ENCODE data around the gene CIB4. TPM values are rescaled to one million over a fixed set of nuclear protein-coding genes. Genes with fewer than 3 reads are reported as not detected.

The CIB4 gene
- total RNA-seq, 1 experiment from 2014 or later: not detected

DNA sequence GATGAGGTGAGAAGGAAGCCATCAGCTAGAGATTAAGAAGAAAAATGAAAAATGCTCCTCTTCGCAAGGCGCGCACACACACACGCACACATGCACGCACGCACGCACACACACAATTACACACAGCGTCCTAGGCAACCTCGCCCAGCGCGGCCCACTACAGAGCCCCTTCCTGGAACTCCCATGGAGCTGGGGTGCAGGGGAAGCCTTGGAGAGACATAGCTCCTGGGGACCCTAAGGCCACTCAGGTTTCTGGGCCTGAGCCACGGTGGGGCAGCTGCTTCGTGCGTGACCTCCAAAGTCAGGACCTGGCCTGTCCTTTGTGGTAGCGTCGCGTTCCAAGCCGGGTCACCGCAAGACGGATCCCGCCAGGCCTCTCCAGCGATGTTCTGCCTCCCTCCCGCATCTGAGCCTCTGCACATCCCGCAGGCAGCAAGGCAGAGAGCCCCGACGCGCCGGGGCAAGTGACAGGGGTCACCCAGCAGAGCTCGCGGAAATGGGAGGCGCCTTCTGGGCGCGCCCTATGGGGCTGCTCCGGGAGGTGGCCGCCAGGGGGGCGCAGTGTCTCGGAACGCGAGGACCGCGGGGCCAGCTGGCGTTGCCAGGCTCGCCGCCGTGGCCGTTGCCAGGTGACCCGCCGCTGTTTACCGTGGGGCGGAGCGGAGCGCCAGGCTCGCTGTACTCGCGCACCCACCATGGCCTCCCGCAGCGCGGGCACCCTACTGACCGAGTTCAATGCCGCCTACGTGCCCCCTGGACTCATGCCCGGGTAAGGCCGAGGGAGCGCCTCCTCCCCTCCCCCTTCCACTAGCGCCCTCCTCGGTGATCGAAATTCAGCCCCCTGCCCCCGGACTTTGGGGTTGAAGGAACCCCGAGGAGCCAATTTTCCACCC lies 79.0 kb downstream of the CIB4 start:
- Histone ChIP-seq H3K9me3 (no peaks in the 10 kb centered on the region), H3K27me3 (replicated peaks; ENCODE audit: control insufficient read depth, insufficient read depth, low read length) (no peaks in the 10 kb centered on the region), H3K4me1 (0 out of 2 replicates have a peak, but pooled peaks cover 4% of the 10 kb centered on the region), H3K4me3 (ENCODE audit: low read depth, low read length) (peak overlapping the region; percentile 41), H3K36me3 (ENCODE audit: control insufficient read depth, insufficient read depth, low read length) (no peaks in the 10 kb centered on the region)
- no peaks in the 10 kb centered on the region for H3K4me1 Mint-ChIP-seq (ENCODE audit: low read depth, unreplicated experiment)
- H3K27ac Mint-ChIP-seq (ENCODE audit: unreplicated experiment): no peak overlapping the region
- intact Hi-C loops (cut with micrococcal nuclease; ENCODE audit: unreplicated experiment): no loop called here
- no peaks in the 10 kb centered on the region for H3K36me3 Mint-ChIP-seq (ENCODE audit: insufficient read depth, unreplicated experiment)
- peak; percentile 58 to 84 for DNase-seq
- CTCF ChIA-PET: interaction anchor here (0.5 to 1.3 kb wide), 5 partner anchors 13 to 288 kb away, joined by 3 to 10 read pairs (median 3); no protein-coding TSS in a partner anchor
- no TSS peak for BruUV-seq (replicated peaks)
- peaks cover 26% of the 10 kb centered on the region for H3K27me3 Mint-ChIP-seq (ENCODE audit: insufficient read depth, unreplicated experiment)
- POLR2A ChIA-PET: interaction anchor here (0.6 kb wide), 1 partner anchor 535 kb away, joined by 11 read pairs; no protein-coding TSS in a partner anchor
- peak overlapping the region; percentile 22 for H3K4me3 Mint-ChIP-seq (ENCODE audit: unreplicated experiment)
- TF ChIP-seq CTCF (IDR thresholded peaks at IDR 0.05; ENCODE audit: insufficient read depth in 1 of 2, low read depth in 1 of 2, low read length in 1 of 2, severe bottlenecking in 1 of 2, unreplicated experiment in 1 of 2): peak; percentile 45 to 57
- no peaks in the 10 kb centered on the region for H3K9me3 Mint-ChIP-seq (ENCODE audit: unreplicated experiment)

DNA sequence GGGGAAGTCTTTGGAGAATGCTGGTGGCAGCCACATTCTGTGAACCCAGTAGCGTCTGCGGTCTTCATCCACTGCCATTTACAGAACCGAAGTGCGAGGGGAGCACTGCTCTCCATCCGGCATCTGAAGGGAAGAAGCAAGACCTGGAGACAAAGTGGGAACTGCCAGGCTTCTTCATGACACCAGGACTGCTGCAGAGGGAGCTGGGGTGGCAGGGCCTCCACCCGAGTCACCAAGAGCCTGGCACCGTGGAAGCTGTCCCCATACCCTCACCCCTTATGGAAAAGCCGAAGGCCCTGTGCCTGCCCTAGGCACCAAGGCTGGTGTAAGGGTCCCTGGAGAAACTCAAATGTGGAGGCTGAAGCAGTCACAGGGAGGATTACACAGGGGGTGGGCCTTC lies 79.8 kb downstream of the CIB4 start:
- CTCF ChIA-PET: interaction anchor here (0.5 to 1.3 kb wide), 3 partner anchors 14 to 288 kb away, joined by 3 to 10 read pairs (median 3); no protein-coding TSS in a partner anchor

More for the DNA sequence above, 79.8 kb downstream of the CIB4 start:
- Mint-ChIP-seq H3K4me3 (ENCODE audit: unreplicated experiment) (no peak overlapping the region), H3K9me3 (ENCODE audit: unreplicated experiment) (no peaks in the 10 kb centered on the region), H3K36me3 (ENCODE audit: insufficient read depth, unreplicated experiment) (no peaks in the 10 kb centered on the region), H3K27me3 (ENCODE audit: insufficient read depth, unreplicated experiment) (peaks cover 26% of the 10 kb centered on the region), H3K27ac (ENCODE audit: unreplicated experiment) (no peak overlapping the region), H3K4me1 (ENCODE audit: low read depth, unreplicated experiment) (no peaks in the 10 kb centered on the region)
- POLR2A ChIA-PET: interaction anchor here (0.6 kb wide), 1 partner anchor 534 kb away, joined by 11 read pairs; no protein-coding TSS in a partner anchor
- DNase-seq: peak in 1 of 2 experiments; percentile 7
- no peak overlapping the region for H3K4me3 ChIP-seq (ENCODE audit: low read depth, low read length)
- no peaks in the 10 kb centered on the region for H3K36me3 ChIP-seq (ENCODE audit: control insufficient read depth, insufficient read depth, low read length)
- BruUV-seq (replicated peaks): no TSS peak
- no peak for TF ChIP-seq CTCF (IDR thresholded peaks at IDR 0.05; ENCODE audit: insufficient read depth in 1 of 2, low read depth in 1 of 2, low read length in 1 of 2, severe bottlenecking in 1 of 2, unreplicated experiment in 1 of 2)
- H3K9me3 ChIP-seq: no peaks in the 10 kb centered on the region
- intact Hi-C loops (cut with micrococcal nuclease; ENCODE audit: unreplicated experiment): no loop called here
- H3K4me1 ChIP-seq: 0 out of 2 replicates have a peak, but pooled peaks cover 4% of the 10 kb centered on the region
- no peaks in the 10 kb centered on the region for H3K27me3 ChIP-seq (replicated peaks; ENCODE audit: control insufficient read depth, insufficient read depth, low read length)

All from Caco-2 (cell line).